Transverse colon (tissue), 3 donors: ENCODE results near the gene PKP1.

Experiments used
- CTCF ChIP-seq, 5 experiments: fragments of 200-600 bp in 3 of 5; fragments of 450-650 bp in 2 of 5; sonication (generic) in 3 of 5; IDR thresholded peaks; 1 replicate in 2 of 5; 2 replicates in 3 of 5; pipeline ENCODE4 v1.5.1; 2016 to 2017; ENCODE audit warnings: antibody characterized with exemption in 5 of 5, inconsistent platforms in 3 of 5, mild to moderate bottlenecking in 2 of 5, moderate library complexity in 1 of 5
- POLR2A ChIP-seq: fragments of 450-650 bp; IDR thresholded peaks from one replicate; pipeline ENCODE4 v1.6.1; 2016; ENCODE audit warnings: antibody characterized with exemption, mild to moderate bottlenecking, moderate library complexity

GRCh38 chr1:201322653-201323510 lies 39.6 kb downstream of the PKP1 start:
- TF ChIP-seq CTCF (IDR thresholded peaks at IDR 0.05) (no peak), POLR2A (no peak)
